ENCODE measurements around the gene SRPRB.

The SRPRB gene

GRCh38 chr3:133831966-133832801 is 26.6 kb downstream of the SRPRB start:
- H3K36me3 Mint-ChIP-seq = peaks cover 5% of the 10 kb centered on the region
- H3K4me1 Mint-ChIP-seq = no peaks in the 10 kb centered on the region
- H3K4me3 Mint-ChIP-seq = no peak overlapping the region
- no peak overlapping the region for H3K27ac Mint-ChIP-seq
- H3K9me3 Mint-ChIP-seq = no peaks in the 10 kb centered on the region
- no peak for ATAC-seq
- no peak for DNase-seq (ENCODE audit: low spot score in 2 of 2)

GRCh38 chr3:133832802-133833144 is 27.2 kb downstream of the SRPRB start:
- no peak overlapping the region for H3K4me3 Mint-ChIP-seq
- ATAC-seq = no peak
- H3K36me3 Mint-ChIP-seq = peaks cover 5% of the 10 kb centered on the region
- H3K9me3 Mint-ChIP-seq = no peaks in the 10 kb centered on the region
- no peak for DNase-seq (ENCODE audit: low spot score in 2 of 2)
- no peaks in the 10 kb centered on the region for H3K4me1 Mint-ChIP-seq
- H3K27ac Mint-ChIP-seq = peak overlapping the region; percentile 57

- Mint-ChIP-seq H3K4me1 (no peaks in the 10 kb centered on the region), H3K27ac (peak overlapping the region; percentile 57), H3K9me3 (no peaks in the 10 kb centered on the region), H3K36me3 (peaks cover 5% of the 10 kb centered on the region), H3K4me3 (no peak overlapping the region)
- no peak for DNase-seq (ENCODE audit: low spot score in 2 of 2)
- no peak for ATAC-seq
Measured at GRCh38 chr3:133833267-133833666, 27.7 kb downstream of the SRPRB start.

GRCh38 chr3:133833880-133834620 is 28.4 kb downstream of the SRPRB start:
- DNase-seq (ENCODE audit: low spot score in 2 of 2) (no peak), ATAC-seq (no peak)
- H3K4me1 Mint-ChIP-seq = no peaks in the 10 kb centered on the region
- H3K4me3 Mint-ChIP-seq = no peak overlapping the region
- peak overlapping the region; percentile 57 for H3K27ac Mint-ChIP-seq
- no peaks in the 10 kb centered on the region for H3K9me3 Mint-ChIP-seq
- H3K36me3 Mint-ChIP-seq = peaks cover 5% of the 10 kb centered on the region

- Mint-ChIP-seq H3K27ac (no peak overlapping the region), H3K36me3 (peaks cover 12% of the 10 kb centered on the region), H3K4me3 (no peak overlapping the region), H3K4me1 (no peaks in the 10 kb centered on the region), H3K9me3 (no peaks in the 10 kb centered on the region)
- DNase-seq (ENCODE audit: low spot score in 2 of 2) = no peak
- ATAC-seq = no peak
Measured at GRCh38 chr3:133834621-133835417, 29.2 kb downstream of the SRPRB start.

- Mint-ChIP-seq H3K36me3 (peaks cover 14% of the 10 kb centered on the region), H3K27ac (no peak overlapping the region), H3K4me1 (no peaks in the 10 kb centered on the region), H3K4me3 (no peak overlapping the region), H3K9me3 (no peaks in the 10 kb centered on the region)
- DNase-seq (ENCODE audit: low spot score in 2 of 2) (no peak), ATAC-seq (no peak)
Measured at GRCh38 chr3:133835418-133835743, 29.8 kb downstream of the SRPRB start.

GRCh38 chr3:133835961-133836360 is 30.3 kb downstream of the SRPRB start:
- no peak overlapping the region for H3K27ac Mint-ChIP-seq
- no peak overlapping the region for H3K4me3 Mint-ChIP-seq
- ATAC-seq = no peak
- peaks cover 14% of the 10 kb centered on the region for H3K36me3 Mint-ChIP-seq
- no peaks in the 10 kb centered on the region for H3K4me1 Mint-ChIP-seq
- no peaks in the 10 kb centered on the region for H3K9me3 Mint-ChIP-seq
- no peak for DNase-seq (ENCODE audit: low spot score in 2 of 2)

GRCh38 chr3:133836497-133837158 is 31.0 kb downstream of the SRPRB start:
- peak overlapping the region; percentile 54 for H3K27ac Mint-ChIP-seq
- no peak overlapping the region for H3K4me3 Mint-ChIP-seq
- no peaks in the 10 kb centered on the region for H3K9me3 Mint-ChIP-seq
- DNase-seq (ENCODE audit: low spot score in 2 of 2) (no peak), ATAC-seq (no peak)
- H3K36me3 Mint-ChIP-seq = peaks cover 14% of the 10 kb centered on the region
- no peaks in the 10 kb centered on the region for H3K4me1 Mint-ChIP-seq

- Mint-ChIP-seq H3K36me3 (peaks cover 14% of the 10 kb centered on the region), H3K9me3 (no peaks in the 10 kb centered on the region)
- no peak for ATAC-seq
Measured at GRCh38 chr3:133837487-133838295, 32.1 kb downstream of the SRPRB start.

GRCh38 chr3:133838296-133838789 is 32.7 kb downstream of the SRPRB start:
- Mint-ChIP-seq H3K4me1 (no peaks in the 10 kb centered on the region), H3K4me3 (no peak overlapping the region), H3K27ac (no peak overlapping the region), H3K9me3 (no peaks in the 10 kb centered on the region), H3K36me3 (peaks cover 14% of the 10 kb centered on the region)
- no peak for ATAC-seq
- DNase-seq (ENCODE audit: low spot score in 2 of 2) = no peak

More at GRCh38 chr3:133837487-133838295, 32.1 kb downstream of the SRPRB start:
- Mint-ChIP-seq H3K27ac (no peak overlapping the region), H3K4me3 (no peak overlapping the region), H3K4me1 (no peaks in the 10 kb centered on the region)
- no peak for DNase-seq (ENCODE audit: low spot score in 2 of 2)

GRCh38 chr3:133838916-133839800 is 33.5 kb downstream of the SRPRB start:
- no peak for ATAC-seq
- no peaks in the 10 kb centered on the region for H3K9me3 Mint-ChIP-seq
- no peak for DNase-seq (ENCODE audit: low spot score in 2 of 2)
- H3K4me1 Mint-ChIP-seq = no peaks in the 10 kb centered on the region
- peaks cover 8% of the 10 kb centered on the region for H3K36me3 Mint-ChIP-seq
- H3K27ac Mint-ChIP-seq = peak overlapping the region; percentile 46
- H3K4me3 Mint-ChIP-seq = no peak overlapping the region

- DNase-seq (ENCODE audit: low spot score in 2 of 2) (no peak), ATAC-seq (no peak)
- H3K36me3 Mint-ChIP-seq = peaks cover 8% of the 10 kb centered on the region
- no peaks in the 10 kb centered on the region for H3K9me3 Mint-ChIP-seq
- H3K4me3 Mint-ChIP-seq = no peak overlapping the region
- no peaks in the 10 kb centered on the region for H3K4me1 Mint-ChIP-seq
- peak overlapping the region; percentile 46 for H3K27ac Mint-ChIP-seq
Measured at GRCh38 chr3:133840055-133840737, 34.6 kb downstream of the SRPRB start.

- no peaks in the 10 kb centered on the region for H3K9me3 Mint-ChIP-seq
- H3K27ac Mint-ChIP-seq = no peak overlapping the region
- no peaks in the 10 kb centered on the region for H3K4me1 Mint-ChIP-seq
- no peak for ATAC-seq
- no peak overlapping the region for H3K4me3 Mint-ChIP-seq
- peaks cover 8% of the 10 kb centered on the region for H3K36me3 Mint-ChIP-seq
- no peak for DNase-seq (ENCODE audit: low spot score in 2 of 2)
Measured at GRCh38 chr3:133840767-133841166, 35.2 kb downstream of the SRPRB start.

Data from stimulated activated effector memory CD8-positive, alpha-beta T cell treated with anti-CD3 and anti-CD28 coated beads, Interleukin-12 subunit alpha, Interleukin-12 subunit beta, amount 100 ng/mL, for 72 hours (primary cell).